ENCODE measurements around the gene PSMF1. TPM values are rescaled to one million over a fixed set of nuclear protein-coding genes. Genes with fewer than 3 reads are reported as not detected.

The PSMF1 gene
- total RNA-seq, 1 donor from 2014 or later: 133 TPM

DNA sequence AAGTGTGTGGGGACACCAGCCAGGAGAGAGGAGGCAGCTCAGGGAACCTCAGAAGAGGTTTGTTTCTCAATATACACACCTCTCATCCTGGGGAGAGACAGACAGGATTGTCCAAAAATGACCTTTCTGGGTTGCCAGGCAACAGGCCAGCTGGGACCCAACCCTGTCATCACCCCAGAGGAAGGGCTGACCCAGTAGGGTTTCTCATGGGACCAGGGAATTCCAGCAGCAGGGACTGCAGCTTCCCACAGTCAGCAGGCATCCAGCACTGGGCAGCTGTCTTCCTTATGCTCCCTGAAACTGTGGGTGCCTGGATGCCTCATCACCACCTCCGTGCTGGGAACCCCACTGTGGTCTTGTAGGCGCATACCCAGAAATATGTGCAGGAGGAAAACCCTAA lies 86.2 kb downstream of the PSMF1 start:
- intact Hi-C loops (cut with DNase I): no loop called here
- H3K27ac ChIP-seq: peak overlapping the region; percentile 70
- H3K9me3 ChIP-seq: no peaks in the 10 kb centered on the region
- DNase-seq (no peak), ATAC-seq (peak; percentile 41)
- no peaks in the 10 kb centered on the region for H3K36me3 ChIP-seq
- peaks cover 13% of the 10 kb centered on the region for H3K4me1 ChIP-seq
- TF ChIP-seq, protein P1, sequence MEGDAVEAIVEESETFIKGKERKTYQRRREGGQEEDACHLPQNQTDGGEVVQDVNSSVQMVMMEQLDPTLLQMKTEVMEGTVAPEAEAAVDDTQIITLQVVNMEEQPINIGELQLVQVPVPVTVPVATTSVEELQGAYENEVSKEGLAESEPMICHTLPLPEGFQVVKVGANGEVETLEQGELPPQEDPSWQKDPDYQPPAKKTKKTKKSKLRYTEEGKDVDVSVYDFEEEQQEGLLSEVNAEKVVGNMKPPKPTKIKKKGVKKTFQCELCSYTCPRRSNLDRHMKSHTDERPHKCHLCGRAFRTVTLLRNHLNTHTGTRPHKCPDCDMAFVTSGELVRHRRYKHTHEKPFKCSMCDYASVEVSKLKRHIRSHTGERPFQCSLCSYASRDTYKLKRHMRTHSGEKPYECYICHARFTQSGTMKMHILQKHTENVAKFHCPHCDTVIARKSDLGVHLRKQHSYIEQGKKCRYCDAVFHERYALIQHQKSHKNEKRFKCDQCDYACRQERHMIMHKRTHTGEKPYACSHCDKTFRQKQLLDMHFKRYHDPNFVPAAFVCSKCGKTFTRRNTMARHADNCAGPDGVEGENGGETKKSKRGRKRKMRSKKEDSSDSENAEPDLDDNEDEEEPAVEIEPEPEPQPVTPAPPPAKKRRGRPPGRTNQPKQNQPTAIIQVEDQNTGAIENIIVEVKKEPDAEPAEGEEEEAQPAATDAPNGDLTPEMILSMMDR (IDR thresholded peaks at IDR 0.05): no peak
- H3K27me3 ChIP-seq: no peaks in the 10 kb centered on the region
- no peak overlapping the region for H3K4me3 ChIP-seq

DNA sequence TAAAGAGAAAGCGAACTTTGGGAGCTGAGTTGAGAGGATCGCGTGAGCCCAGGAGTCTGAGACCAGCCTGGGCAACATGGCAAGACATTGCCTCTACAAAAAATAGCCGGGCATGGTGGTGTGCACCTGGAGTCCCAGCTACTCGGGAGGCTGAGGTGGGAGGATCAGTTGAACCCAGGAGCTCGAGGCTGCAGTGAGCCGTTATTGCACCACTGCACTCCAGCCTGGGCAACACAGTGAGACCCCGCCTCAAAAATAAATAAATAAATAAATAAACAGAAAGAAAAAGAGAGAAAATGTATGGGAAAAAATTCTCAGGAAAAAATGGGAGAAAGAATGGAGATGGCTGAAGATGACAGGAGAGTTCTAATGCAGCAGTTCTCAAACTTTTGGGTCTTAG lies 87.4 kb downstream of the PSMF1 start:
- Histone ChIP-seq H3K4me3 (no peak overlapping the region), H3K27ac (no peak overlapping the region), H3K27me3 (no peaks in the 10 kb centered on the region), H3K36me3 (no peaks in the 10 kb centered on the region), H3K9me3 (no peaks in the 10 kb centered on the region), H3K4me1 (peaks cover 13% of the 10 kb centered on the region)
- intact Hi-C loops (cut with DNase I): no loop called here
- no peak for ATAC-seq
- no peak for DNase-seq
- TF ChIP-seq, protein P1 (IDR thresholded peaks at IDR 0.05): no peak

DNA sequence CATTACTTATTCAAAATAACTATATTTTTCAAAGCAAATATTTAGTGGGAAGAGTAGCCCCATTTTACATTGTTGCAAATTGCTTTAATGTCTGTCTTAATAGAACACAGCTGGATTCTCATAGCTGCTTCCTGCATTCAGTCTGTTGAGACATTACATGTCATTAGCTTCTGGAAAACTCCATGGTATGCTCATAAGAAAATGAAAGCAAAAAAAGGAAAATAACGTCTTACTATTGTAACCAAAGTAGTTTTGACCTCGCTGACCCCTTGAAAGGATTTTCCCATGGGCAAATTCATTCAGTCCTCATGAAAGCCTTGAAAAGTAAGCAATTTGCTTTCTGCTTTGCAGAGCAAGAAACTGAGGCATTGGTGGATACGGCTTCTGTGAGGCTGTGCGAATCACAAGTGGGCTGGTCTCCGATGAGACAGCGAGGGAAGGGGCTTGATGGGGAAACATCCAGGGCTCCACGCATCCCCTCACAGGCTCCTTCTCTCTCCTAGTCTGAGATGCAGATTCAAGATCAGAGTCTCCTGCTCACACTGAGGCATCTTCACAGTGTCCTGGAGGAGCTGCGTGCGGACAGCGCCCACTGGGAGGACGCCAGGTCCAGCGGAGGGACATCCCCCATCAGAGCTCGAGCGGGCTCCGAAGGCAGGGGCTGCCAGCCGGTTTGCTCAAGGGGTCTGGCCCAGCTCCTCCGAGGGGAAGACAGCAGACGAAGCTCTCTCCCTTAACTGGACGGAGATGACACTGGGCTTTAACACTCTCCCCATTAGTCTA lies 88.2 kb downstream of the PSMF1 start:
- Histone ChIP-seq H3K4me1 (peaks cover 13% of the 10 kb centered on the region), H3K9me3 (no peaks in the 10 kb centered on the region), H3K27ac (no peak overlapping the region), H3K36me3 (no peaks in the 10 kb centered on the region), H3K4me3 (peak overlapping the region; percentile 19), H3K27me3 (no peaks in the 10 kb centered on the region)
- TF ChIP-seq, protein P1 (IDR thresholded peaks at IDR 0.05): no peak
- intact Hi-C loops (cut with DNase I): no loop called here
- ATAC-seq (no peak), DNase-seq (no peak)

DNA sequence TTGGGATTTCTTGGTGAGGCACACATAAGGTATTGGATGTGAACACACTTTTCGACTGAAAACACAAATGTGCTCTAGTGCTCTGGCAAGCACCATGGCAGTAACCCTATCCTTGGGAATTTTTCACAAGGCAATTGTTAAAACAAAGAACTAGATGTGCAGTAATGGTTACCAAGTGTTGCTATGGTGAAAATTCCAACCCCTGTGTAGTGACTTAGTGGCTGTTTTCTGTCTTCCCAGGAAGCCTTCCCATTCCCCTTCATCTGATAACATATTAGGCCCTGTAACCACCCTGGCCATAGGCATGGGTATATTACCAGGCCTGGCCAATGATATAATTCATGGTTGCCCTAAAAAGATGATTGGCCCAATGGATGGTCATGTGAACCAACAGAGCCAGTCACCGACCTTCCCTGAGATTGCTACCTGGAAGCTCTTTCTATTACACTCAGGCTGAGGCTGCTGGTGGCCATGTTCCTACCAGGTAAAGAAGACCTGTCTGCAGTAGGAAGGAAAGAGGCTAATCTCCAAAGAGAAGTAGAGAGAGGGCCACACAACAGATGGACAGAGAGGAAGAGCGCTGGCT lies 89.0 kb downstream of the PSMF1 start:
- no peak overlapping the region for H3K27ac ChIP-seq

DNA sequence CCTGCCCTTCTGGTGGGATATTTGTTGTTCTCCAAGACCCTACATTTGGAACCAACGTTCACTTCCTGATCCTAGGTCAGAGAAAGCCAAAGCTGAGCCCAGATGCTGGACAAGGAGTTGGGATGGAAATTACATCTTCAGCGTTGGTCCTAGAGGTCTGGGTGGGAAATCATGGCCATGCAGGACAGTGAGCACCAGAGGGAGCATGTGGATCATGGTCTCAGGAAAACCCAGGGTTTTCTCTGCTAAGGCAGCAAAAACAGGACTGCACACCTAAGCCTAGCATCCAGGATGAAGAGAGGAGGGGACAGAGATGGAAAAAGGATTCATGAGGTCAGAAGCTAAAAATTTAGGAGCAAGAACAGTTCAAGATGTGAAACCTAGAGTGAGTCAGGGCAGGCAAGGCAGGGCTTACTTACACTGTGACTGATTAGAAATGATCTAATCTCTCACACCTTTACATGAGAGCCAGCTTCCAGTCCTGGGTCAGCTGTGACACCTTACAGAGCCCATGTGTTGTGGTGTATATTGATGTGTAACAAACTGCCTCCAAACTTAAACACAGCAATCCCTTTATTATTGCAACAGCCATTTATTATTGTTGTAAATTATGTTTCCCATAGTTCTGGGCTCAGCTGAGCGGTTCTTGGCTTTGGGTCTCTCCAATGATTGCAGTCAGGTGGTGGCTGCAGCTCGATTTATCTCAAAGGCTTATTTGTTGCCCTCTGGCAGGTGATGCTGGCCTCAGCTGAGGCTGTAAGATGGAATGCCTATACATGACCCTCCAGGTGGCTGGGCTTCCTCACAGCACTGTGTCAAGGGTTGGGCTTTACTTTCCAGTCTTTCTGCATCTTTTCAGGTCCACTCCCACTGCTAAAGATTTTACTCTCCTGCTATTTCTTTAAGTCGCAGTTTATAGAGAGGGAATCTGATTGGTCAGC lies 91.3 kb downstream of the PSMF1 start:
- H3K9me3 ChIP-seq: no peaks in the 10 kb centered on the region
- no peak overlapping the region for H3K27ac ChIP-seq
- TF ChIP-seq, protein P1 (IDR thresholded peaks at IDR 0.05): no peak
- no peaks in the 10 kb centered on the region for H3K27me3 ChIP-seq
- H3K4me1 ChIP-seq: peaks cover 7% of the 10 kb centered on the region
- ATAC-seq: no peak
- DNase-seq: no peak
- H3K4me3 ChIP-seq: no peak overlapping the region
- no peaks in the 10 kb centered on the region for H3K36me3 ChIP-seq
- intact Hi-C loops (cut with DNase I): no loop called here

More for the DNA sequence above, 89.0 kb downstream of the PSMF1 start:
- Histone ChIP-seq H3K9me3 (no peaks in the 10 kb centered on the region), H3K4me3 (no peak overlapping the region), H3K27me3 (no peaks in the 10 kb centered on the region), H3K36me3 (no peaks in the 10 kb centered on the region), H3K4me1 (peaks cover 13% of the 10 kb centered on the region)
- TF ChIP-seq, protein P1 (IDR thresholded peaks at IDR 0.05): no peak
- no peak for DNase-seq
- intact Hi-C loops (cut with DNase I): no loop called here
- ATAC-seq: no peak

Data from upper lobe of right lung (tissue), 1 donor.